Glomerular visceral epithelial cell (primary cell): ENCODE measurements around the gene THSD7A.

Source experiments
- DNase-seq: peaks from one replicate; pipeline ENCODE4 v3.0.0-alpha.2; 2016; ENCODE audit errors: extremely low spot score

THSD7A gene

GRCh38 chr7:11831736-11832495, at the start of gene THSD7A:
Gene THSD7A, minus strand, starts transcription at chr7:11832198. Its CDS starts 252 bp downstream, at chr7:11831946.
- peak; percentile 63 for DNase-seq

GRCh38 chr7:11881680-11882079, 49.7 kb upstream of the THSD7A start:
- DNase-seq: no peak

GRCh38 chr7:11875635-11876034, 43.6 kb upstream of the THSD7A start:
- DNase-seq: no peak

GRCh38 chr7:11865671-11866070, 33.7 kb upstream of the THSD7A start:
- DNase-seq: no peak

GRCh38 chr7:11858622-11859302, 26.8 kb upstream of the THSD7A start:
- DNase-seq: no peak

GRCh38 chr7:11858026-11858425, 26.0 kb upstream of the THSD7A start:
- peak; percentile 31 for DNase-seq

GRCh38 chr7:11848251-11848650, 16.3 kb upstream of the THSD7A start:
- DNase-seq: no peak

- no peak for DNase-seq
Observed at GRCh38 chr7:11847336-11847735, 15.3 kb upstream of the THSD7A start.

GRCh38 chr7:11846361-11846955, 14.5 kb upstream of the THSD7A start:
- DNase-seq: no peak

GRCh38 chr7:11843113-11843765, 11.2 kb upstream of the THSD7A start:
- DNase-seq: no peak

GRCh38 chr7:11841657-11842056, 9.7 kb upstream of the THSD7A start:
- no peak for DNase-seq

- DNase-seq: peak; percentile 2
Observed at GRCh38 chr7:11835260-11835659, 3.3 kb upstream of the THSD7A start.

- no peak for DNase-seq
Observed at GRCh38 chr7:11833431-11833830, 1.4 kb upstream of the THSD7A start.

- peak; percentile 2 for DNase-seq
Observed at GRCh38 chr7:11831156-11831735, 752 bp downstream of the THSD7A start.

GRCh38 chr7:11830582-11831155, 1.3 kb downstream of the THSD7A start:
- peak; percentile 15 for DNase-seq

GRCh38 chr7:11829954-11830353, 2.0 kb downstream of the THSD7A start:
- DNase-seq: no peak

GRCh38 chr7:11819947-11820346, 12.1 kb downstream of the THSD7A start:
- no peak for DNase-seq

- no peak for DNase-seq
Observed at GRCh38 chr7:11819271-11819670, 12.7 kb downstream of the THSD7A start.

- no peak for DNase-seq
Observed at GRCh38 chr7:11818281-11818680, 13.7 kb downstream of the THSD7A start.

GRCh38 chr7:11817111-11817740, 14.8 kb downstream of the THSD7A start:
- DNase-seq: no peak

GRCh38 chr7:11811709-11812108, 20.3 kb downstream of the THSD7A start:
- no peak for DNase-seq
